HG03097 (cell line): ENCODE data around the gene TFDP1.

Experiments used
- ATAC-seq: cut with Tn5 transposase; IDR thresholded peaks from one replicate; pipeline ENCODE4 v1.9.1; 2021; ENCODE audit not compliant: unreplicated experiment, low FRiP score

The TFDP1 gene

GRCh38 chr13:113657851-113658741 lies 73.5 kb downstream of the TFDP1 start, which contains the start of gene ATP4B:
Gene ATP4B, minus strand, starts transcription at chr13:113658198. Its CDS starts 54 bp downstream, at chr13:113658144.
- ATAC-seq, result no peak

GRCh38 chr13:113658836-113659235 lies 74.3 kb downstream of the TFDP1 start:
- ATAC-seq, result no peak

GRCh38 chr13:113659337-113659736 lies 74.8 kb downstream of the TFDP1 start:
- ATAC-seq, result no peak

GRCh38 chr13:113660066-113660465 lies 75.5 kb downstream of the TFDP1 start:
- ATAC-seq, result no peak

- no peak for ATAC-seq
Observed at GRCh38 chr13:113661509-113661908, 77.0 kb downstream of the TFDP1 start.

GRCh38 chr13:113663934-113664333 lies 79.4 kb downstream of the TFDP1 start:
- no peak for ATAC-seq

- no peak for ATAC-seq
Observed at GRCh38 chr13:113664751-113665596, 80.4 kb downstream of the TFDP1 start.

- ATAC-seq, result no peak
Observed at GRCh38 chr13:113665597-113666328, 81.2 kb downstream of the TFDP1 start.

GRCh38 chr13:113666329-113666670 lies 81.7 kb downstream of the TFDP1 start:
- no peak for ATAC-seq

- no peak for ATAC-seq
Observed at GRCh38 chr13:113666951-113667701, 82.6 kb downstream of the TFDP1 start, which contains the start of gene GRK1. Gene GRK1, plus strand, starts transcription at chr13:113667219. Its CDS starts 168 bp downstream, at chr13:113667387.

- no peak for ATAC-seq
Observed at GRCh38 chr13:113667771-113668490, 83.4 kb downstream of the TFDP1 start.

GRCh38 chr13:113668491-113668971 lies 84.0 kb downstream of the TFDP1 start:
- ATAC-seq, result no peak

GRCh38 chr13:113669231-113669754 lies 84.7 kb downstream of the TFDP1 start:
- no peak for ATAC-seq

GRCh38 chr13:113669755-113670341 lies 85.3 kb downstream of the TFDP1 start:
- ATAC-seq, result no peak

GRCh38 chr13:113670541-113670940 lies 86.0 kb downstream of the TFDP1 start:
- no peak for ATAC-seq

GRCh38 chr13:113671066-113672001 lies 86.8 kb downstream of the TFDP1 start:
- ATAC-seq, result no peak

- no peak for ATAC-seq
Observed at GRCh38 chr13:113672002-113672651, 87.6 kb downstream of the TFDP1 start.
